HT-29 (cell line): ENCODE results near the gene DRC7. TPM values are rescaled to one million over a fixed set of nuclear protein-coding genes. Genes with fewer than 3 reads are reported as not detected.
"Not testable (repeated sequence)": the region's sequence is repeated elsewhere in the genome, so short reads cannot be mapped to it uniquely, and the experiment has no call there.

ENCODE experiments used
- DNase-seq: peaks from one replicate; pipeline ENCODE4 v3.0.0-alpha.2; 2015; ENCODE audit warnings: low spot score
- total RNA-seq: library from RNA; depleted of rRNA; stranded (reverse); fragments of >200 nt; shearing (Covaris generic); gene quantifications from 2 replicates; pipeline ENCODE4 v1.2.3, GENCODE V29; 2014

Gene DRC7
- total RNA-seq, 1 experiment from 2014 or later: not detected

DNA sequence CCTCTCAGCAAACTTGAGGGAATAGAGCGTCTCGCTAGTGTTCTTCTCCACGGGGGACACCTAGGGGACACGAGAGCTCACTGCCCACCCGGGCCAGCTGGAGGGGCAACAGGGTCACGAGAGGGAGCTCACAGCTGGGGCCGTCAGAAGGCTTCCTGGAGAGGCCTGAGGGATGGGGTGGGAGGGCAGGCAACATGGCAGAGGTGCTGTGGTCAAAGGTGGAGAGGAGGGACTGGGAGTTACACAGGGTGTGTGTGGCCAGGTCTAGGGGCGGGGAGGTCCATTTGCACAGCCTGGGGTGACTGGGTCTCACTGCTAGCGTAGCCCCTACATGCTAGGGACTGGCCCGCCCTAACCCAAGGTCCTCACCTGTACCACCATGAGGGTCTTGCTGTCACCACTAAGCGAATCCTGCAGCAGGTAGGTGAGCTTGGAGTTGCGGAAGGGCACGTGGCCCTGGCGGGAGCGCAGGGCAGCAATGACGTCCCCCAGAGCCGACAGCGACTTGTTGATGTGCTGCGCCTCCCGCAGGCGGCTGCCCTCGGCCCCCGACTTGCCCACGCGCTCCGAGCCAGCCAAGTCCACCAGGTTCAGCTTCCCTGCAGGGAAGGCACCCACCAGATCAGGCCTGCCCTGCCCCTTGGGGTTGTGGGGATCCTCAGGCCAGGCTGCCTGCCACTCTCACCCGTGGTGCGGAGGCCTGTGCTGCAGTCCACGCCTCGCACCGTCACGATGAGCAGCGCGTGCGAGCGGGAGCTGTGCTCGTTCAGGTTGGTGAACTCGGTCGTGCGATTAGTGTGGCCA is 66.0 kb downstream of the DRC7 start:
- DNase-seq: no peak

GRCh38 chr16:57761301-57761700 is 66.7 kb downstream of the DRC7 start:
- DNase-seq: no peak

DNA sequence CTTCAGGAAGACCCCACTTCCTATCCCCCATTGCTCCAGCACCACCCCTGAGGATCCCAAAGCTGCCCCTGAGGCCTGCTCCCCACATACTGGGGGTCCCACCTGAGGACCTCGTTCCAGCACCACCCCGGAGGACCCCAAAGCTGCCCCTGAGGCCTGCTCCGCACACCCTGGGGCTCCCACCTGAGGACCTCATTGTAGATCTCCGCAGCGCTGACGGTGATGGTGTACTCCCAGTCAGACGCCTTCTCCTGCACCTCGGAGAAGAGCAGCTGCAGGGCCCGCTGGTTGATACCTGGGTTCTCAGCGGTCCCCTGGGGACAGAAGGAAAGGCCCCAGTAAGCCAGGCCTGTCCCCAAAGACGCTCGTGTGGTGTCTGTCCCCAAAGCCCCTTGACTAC is 67.4 kb downstream of the DRC7 start:
- no peak for DNase-seq

DNA sequence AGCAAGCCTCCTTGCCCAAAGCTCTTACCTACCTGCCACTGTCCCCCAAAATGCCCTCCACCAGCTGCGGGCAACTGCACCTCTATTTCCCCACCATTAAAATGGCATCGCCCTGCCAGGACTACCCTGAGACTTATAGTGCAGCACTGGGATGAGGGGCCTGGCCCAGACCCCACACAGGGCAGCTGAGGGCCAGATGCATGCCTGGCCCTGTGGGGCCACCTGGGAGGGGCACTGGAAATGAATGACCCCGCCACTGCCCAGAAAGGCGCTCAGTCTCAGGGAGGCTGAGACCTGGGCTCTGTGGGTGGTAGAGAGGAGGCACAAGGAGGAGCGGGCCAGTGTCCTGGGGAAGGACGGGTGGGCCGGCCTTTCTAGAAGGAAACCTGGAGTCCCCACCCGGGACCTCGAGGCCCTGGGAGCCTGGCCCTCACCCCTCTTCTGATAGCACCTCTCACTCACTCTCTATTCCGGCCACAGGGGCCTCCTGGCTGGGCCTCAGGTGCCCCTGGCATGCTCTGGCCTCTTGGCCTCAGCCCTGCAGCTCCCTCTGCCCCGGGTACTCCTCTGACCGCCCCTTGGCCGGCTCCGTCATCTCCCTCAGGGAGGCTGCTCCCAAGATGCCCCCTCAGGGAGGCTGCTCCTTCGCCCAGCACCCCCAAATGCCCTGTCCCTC is 67.9 kb downstream of the DRC7 start:
- DNase-seq: no peak

DNA sequence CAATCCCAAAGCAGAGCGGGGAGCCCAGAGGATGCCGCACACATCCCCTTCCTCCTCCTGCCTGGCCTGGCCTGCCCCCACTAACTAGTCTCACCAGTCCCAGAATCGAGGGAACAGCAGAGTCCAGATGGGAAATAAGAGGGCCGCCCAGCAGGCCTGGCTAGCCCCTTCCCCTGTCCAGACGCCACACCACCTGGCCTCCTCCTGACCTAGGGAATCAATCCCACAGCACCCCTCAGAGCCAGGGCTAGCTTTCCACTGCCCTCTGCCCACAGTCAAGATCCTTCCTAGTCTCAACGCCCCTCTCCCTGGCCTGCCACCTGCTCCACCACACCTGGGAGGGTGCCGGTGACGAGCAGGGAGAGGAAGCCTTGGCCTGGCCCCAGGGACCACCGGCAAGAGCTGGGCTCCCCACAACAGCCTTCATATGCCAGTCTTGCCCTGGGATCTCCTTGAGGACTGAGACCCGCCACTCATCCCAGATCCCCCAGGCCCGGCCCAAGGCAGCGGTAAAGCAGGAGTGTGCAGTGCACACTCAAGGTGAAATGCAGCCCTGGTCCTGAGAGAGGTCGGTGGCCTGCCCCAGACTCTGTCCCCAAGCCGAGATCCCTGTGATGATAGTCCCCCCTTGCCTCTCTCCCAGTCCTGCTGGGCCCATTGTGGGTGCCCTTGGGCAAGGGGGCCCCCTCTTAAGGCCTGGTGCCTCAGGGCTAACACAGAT is 68.8 kb downstream of the DRC7 start:
- DNase-seq: no peak

- no peak for DNase-seq
These were observed 69.4 kb downstream of the DRC7 start for GRCh38 chr16:57764006-57764340.

GRCh38 chr16:57764341-57765159 is 69.9 kb downstream of the DRC7 start:
- peak; percentile 56 for DNase-seq

- DNase-seq: no peak
These were observed 70.6 kb downstream of the DRC7 start for GRCh38 chr16:57765160-57765728.

GRCh38 chr16:57766714-57767348 is 72.2 kb downstream of the DRC7 start:
- no peak for DNase-seq

DNA sequence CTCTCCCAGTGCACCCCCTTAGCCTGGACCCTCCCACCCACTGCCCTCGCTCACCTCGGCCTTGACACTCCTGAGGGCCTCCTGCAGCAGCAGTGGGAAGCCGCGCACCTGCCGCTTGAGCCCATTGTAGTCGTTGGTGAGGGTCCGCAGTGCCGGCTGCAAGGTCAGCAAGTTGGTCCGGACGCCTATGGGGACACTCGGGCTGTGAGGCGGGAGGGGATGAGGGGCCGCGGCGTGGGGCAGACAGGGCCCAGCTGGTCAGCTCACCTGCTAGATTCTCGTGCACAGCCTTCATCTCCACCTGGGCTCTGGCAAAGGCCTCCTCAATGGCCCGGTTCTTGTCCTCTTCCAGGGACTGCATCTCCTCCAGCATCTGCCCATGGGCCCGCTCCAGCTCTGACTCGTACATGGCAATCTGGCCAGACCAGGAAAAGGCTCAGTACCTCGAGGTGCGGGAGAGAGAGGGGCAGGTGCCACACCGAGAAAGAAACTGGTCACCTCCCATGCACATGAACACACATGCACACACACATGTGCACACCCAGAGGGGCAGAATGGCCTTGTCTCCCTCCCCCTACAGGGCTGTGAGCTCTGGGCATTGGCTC is 75.0 kb downstream of the DRC7 start:
- no peak for DNase-seq

- DNase-seq: no peak
These were observed 75.8 kb downstream of the DRC7 start for GRCh38 chr16:57770361-57770760.

DNA sequence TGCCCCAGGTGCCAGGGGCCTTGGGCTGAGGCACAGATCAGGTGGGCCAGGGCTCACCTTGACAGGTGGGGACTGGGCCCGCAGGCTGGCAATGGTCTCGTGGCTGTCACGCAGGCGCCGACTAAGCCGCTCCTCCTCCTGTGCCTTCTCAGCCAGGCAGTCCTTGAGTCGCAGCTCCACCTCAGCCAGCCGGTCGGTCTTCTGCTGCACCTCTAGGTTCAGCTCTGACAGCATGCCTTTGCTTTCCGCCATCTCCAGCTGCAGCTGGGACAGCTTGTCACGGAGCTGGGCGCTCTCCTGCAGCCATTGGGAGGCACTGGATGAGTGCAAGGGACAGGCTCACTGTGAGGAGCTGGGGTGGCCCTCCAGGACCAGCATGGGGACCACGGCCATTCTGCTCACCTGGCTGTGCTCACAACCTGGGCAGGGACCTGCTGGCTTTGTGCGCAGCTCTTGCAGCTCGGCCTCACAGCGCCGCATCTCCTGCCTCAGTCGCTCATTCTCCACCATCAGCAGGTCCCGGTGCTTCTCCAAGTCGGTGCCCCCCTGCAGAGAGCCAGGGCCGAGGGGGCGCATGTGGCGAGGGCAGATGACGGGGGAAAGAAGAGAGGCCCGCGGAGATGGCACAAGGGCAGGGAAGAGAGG is 76.7 kb downstream of the DRC7 start:
- no peak for DNase-seq

- DNase-seq: no peak
These were observed 78.4 kb downstream of the DRC7 start for GRCh38 chr16:57773019-57773418.

- DNase-seq: no peak
These were observed 79.2 kb downstream of the DRC7 start for GRCh38 chr16:57773655-57774295.

GRCh38 chr16:57774705-57775285 is 80.2 kb downstream of the DRC7 start:
- DNase-seq: no peak

DNA sequence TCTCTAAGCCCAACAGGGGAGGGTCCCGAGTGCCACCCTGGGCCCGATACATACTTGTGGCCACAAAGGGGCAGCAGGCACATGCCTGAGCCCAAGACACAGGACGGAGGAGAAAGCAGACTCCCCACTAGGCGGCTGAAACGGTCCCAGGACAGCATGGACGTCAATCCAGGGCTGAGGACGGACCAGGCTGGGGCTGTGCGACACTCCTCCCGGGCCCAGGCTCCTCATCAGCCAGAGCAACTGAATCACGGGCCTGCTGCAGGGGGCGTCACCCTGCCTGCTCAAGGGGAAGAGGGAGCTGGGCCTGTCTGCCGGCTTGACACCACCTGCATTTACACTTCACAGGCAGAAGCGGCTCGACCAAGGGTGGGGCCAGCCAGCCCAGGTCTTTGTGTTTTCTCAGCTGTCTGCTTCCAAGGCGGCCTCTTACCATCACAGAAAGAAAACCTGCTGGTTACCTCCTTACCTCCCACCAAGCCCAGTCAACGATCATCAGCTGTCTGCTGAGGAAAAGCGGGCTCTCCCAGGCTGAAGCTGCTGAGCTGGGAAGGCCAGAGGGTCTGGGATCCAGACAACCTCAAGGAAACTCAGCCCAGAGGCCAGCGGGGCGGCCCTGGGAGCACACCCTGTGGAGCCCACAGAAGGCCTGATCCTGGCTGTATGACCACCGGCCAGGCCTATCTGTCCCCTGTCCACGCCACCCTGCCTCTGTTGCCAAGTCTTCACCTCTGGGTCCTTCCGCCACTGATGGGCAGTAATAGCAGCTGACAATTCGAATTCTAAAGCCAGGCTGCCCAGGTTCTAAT is 81.3 kb downstream of the DRC7 start:
- peak; percentile 58 for DNase-seq

DNA sequence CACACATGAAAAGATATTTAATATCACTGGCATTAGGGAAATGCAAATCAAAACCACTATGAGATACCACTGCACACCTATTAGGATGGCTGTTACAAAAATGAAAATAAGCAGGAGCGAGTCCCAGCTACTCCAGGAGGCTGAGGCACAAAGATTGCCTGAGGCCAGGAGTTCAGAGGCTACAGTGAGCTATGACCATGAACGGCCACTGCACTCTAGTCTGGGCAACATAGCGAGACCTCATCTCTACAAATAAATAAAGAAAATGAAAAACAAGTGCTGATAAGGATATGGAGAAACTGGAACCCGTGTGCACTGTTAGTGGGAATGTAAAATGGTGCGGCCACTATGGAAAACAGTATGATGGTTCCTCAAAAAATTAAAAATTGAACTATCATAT is 84.1 kb downstream of the DRC7 start:
- DNase-seq: no peak

DNA sequence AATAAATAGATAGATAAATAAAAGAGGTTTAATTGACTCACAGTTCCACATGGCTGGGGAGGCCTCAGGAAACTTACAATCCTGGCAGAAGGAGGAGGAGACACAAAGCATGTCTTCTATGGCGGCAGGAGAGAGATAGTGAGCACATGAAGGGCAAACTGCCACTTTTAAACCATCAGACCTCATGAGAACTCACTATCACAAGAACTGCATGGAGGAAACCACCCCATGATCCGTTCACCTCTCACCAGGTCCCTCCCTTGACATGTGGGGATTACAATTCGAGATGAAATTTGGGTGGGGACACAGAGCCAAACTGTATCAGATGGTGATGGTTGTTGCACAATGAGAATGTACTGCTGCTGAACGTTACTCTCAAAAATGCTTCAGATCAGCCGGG is 85.2 kb downstream of the DRC7 start:
- DNase-seq: not testable (repeated sequence)
